HG03342 (cell line): ENCODE results near the gene GCGR.

Source experiments
- ATAC-seq: cut with Tn5 transposase; IDR thresholded peaks from one replicate; pipeline ENCODE4 v1.9.1; 2021; ENCODE audit warnings: mild to moderate bottlenecking, moderate library complexity; ENCODE audit not compliant: unreplicated experiment

The GCGR gene

DNA sequence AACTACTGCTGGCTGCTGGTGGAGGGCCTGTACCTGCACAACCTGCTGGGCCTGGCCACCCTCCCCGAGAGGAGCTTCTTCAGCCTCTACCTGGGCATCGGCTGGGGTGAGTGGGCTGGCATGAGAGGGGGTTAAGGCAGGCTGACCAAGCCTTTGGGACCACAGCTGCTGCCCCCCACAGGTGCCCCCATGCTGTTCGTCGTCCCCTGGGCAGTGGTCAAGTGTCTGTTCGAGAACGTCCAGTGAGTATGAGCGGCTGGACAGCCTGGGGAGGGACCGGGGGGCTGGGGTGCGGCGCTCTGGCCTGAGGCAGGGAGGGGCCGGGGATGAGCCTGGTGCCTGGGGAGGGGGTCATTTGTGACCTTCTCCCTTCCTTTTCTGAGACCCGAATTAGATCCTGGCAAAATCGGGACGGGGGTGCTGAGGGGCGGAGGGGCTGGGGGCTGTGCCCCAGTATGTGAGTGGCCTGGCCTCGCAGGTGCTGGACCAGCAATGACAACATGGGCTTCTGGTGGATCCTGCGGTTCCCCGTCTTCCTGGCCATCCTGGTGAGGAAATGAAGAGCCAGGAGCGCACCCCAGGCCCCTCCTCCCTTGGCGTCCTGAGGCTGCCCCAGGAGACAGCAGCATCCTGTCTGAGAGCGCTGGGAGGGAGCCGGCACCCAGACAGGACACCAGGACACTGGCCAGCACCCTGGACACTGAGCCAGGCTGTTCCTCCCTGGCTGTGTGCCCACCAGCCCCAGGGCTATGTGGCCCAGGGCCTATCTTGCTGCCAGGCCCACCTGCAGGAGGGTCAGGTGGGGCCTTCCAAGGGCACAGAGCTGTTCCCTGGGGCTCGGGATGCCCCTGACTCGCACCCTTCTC lies 8.0 kb downstream of the GCGR start:
- no peak for ATAC-seq

DNA sequence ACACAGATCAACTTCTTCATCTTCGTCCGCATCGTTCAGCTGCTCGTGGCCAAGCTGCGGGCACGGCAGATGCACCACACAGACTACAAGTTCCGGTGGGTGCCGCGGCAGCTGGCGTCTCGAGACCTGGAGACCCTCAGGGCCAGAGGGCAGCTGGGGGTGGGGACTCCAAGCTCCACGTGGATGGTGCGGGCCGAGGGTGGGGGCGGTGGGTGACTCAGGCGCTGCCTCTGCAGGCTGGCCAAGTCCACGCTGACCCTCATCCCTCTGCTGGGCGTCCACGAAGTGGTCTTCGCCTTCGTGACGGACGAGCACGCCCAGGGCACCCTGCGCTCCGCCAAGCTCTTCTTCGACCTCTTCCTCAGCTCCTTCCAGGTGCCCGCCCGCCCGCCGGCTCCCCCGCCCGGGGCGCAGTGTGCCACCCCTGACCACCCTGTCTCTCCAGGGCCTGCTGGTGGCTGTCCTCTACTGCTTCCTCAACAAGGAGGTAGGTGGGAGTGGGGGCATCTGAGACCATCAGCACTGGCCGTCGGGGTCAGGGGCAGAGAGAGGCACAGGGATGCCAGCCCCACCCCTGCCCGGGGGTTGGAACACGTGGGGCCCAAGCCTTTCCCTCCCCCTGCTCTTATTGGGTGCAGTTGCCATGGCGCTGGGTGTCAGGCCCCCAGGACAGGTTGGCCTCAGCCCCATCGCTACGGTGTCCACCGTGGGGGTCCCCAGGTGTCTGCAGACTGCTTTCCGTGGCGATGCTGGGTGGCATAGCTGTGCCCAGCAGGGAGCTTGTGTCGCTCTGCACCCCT lies 8.8 kb downstream of the GCGR start:
- ATAC-seq = no peak

DNA sequence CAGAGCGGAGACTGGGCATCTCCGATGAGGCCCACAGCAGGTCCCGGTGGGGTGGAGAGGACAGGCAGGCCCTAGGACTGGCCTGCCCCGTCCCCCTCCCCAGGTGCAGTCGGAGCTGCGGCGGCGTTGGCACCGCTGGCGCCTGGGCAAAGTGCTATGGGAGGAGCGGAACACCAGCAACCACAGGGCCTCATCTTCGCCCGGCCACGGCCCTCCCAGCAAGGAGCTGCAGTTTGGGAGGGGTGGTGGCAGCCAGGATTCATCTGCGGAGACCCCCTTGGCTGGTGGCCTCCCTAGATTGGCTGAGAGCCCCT lies 9.4 kb downstream of the GCGR start:
- ATAC-seq = no peak

DNA sequence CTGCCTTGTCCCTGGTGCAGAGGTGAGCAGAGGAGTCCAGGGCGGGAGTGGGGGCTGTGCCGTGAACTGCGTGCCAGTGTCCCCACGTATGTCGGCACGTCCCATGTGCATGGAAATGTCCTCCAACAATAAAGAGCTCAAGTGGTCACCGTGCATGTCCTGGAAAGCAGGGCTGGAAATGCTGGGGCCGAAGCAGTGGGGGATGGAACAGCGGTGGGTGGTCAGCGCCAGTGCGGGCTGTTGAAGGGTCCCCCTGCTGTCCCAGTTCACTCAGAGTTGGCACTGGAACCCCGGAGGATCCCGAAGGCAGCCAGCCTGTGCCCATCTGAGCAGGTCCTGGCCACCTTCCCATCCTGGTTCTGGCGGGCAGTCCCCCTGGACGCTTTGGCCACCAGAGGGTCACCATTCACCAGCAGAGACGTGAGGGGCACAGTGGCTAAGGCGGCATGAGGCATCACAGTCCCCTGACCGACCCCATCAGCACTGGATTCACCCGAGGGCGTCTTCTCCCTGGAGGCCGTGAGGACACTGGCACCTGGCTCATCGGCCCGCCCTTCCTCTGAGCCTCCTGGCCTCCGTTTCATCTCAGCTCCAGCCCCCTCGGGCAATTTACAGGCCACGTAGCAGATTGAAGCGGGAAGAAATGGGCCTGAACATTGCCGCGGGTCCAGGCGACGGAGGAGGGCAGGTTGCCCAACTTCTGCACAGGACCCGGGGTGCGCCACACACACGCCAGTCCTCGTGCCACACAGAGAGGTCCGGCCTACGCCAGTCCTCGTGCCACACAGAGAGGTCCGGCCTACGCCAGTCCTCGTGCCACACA lies 10.1 kb downstream of the GCGR start:
- ATAC-seq = no peak

DNA sequence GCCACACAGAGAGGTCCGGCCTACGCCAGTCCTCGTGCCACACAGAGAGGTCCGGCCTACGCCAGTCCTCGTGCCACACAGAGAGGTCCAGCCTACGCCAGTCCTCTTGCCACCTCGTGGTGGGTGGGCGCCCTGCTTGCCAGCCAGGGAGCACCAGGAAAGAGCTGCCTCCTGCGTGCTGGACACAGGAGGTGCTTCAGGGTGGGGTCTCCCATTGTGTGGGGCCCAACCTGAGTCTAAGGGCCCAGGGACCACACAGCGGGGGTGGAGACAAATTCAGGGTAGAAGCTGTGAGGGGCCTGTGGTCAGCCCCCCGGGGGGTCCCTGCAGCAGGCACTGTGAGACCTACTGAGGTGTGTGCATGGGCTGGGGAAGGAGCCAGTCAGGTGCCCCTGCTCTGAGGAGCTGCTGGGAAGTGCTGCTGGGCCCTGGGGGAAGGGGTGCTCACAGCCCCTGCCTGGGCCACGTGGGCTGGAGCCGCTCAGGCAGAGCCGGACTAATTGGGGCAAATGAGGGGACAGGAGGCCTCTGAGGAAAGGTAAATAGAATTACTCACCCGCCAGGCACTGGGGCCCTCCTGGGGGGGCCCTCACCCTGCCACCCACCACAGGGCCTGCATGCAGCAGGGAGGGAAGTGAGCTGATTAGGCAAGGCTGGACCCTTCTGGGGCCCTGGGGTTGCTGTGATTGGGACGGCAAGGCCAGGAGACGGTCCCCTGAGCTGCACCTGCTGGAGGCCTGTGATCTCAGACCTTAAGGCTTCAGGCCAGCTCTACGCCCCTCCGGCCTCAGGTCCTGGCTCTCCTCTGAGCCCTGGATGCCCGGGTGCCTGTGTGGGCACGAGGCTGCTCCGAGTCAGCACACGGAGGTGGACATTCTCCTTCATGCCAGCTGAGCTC lies 11.0 kb downstream of the GCGR start:
- ATAC-seq = no peak

DNA sequence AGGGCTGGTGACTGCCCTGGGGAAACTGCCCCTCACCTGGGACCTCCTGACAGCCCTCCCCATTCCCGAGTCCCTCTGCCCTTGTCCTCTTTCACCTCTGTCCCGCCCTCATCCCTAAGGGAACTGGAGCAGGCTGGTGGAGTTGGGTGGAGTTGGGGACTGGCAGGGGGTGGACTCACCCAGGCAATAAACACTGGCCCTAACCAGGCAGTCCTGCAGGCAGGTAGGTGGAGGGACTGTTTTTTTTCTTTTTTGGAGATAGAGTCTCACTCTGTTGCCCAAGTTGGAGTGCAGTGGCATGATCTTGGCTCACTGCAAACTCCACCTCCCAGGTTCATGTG lies 11.7 kb downstream of the GCGR start:
- no peak for ATAC-seq

DNA sequence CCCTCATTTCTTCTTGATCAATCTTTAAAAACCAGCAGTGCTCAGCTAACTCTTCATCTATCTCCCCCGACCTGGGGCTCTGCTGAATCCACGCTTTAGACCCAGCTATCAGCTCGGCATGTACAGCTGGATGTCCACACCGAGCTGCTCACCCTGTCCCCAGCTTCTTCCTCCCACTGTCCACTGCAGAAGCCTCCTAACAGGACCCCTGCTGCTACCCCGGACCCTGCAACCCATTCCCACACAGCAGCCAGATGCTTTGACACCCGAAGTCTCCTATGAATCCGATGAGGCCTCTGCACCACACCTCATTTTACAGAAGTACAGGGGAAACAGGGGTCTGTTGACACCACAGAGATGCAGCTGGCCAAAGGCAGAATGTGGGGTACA lies 13.8 kb downstream of the GCGR start:
- ATAC-seq = no peak

DNA sequence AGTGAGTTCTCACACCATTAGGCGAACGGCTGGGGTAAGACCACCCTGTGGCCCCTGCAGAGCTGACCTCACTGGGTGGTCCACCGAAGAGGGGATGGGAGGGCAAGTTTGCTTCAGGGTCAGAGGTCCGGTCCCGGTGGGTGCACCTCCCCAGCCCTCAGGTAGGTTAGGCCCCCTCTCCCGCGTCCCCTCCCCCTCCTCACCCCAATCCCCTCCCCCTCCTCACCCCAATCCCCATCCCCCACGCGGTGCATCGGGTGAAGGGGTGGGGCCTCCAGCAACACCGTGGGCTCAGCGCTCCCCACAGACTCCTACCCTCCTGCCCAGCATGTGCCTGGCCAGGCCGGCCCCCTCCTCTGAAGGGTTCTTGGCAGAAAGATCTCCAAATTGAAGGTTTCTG lies 15.8 kb downstream of the GCGR start:
- no peak for ATAC-seq

DNA sequence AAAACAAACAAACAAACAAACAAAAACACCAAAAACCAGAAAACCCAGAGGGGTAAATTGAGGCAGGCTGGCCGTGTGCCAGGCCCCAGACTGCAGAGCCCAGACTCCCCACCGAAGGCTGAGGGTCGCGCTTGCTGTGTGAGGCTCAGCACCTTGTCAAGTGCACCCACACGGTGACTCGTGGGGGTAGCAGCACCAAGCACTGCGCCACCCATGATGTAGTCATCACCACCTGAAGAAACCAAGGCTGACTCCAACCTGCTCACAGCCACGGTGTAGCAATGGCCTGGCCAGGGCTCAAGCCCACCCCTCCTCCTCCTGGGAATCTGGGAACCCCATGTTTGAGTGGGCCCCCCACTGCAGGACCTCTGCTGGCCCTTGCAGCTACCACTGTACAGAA lies 17.2 kb downstream of the GCGR start:
- no peak for ATAC-seq

DNA sequence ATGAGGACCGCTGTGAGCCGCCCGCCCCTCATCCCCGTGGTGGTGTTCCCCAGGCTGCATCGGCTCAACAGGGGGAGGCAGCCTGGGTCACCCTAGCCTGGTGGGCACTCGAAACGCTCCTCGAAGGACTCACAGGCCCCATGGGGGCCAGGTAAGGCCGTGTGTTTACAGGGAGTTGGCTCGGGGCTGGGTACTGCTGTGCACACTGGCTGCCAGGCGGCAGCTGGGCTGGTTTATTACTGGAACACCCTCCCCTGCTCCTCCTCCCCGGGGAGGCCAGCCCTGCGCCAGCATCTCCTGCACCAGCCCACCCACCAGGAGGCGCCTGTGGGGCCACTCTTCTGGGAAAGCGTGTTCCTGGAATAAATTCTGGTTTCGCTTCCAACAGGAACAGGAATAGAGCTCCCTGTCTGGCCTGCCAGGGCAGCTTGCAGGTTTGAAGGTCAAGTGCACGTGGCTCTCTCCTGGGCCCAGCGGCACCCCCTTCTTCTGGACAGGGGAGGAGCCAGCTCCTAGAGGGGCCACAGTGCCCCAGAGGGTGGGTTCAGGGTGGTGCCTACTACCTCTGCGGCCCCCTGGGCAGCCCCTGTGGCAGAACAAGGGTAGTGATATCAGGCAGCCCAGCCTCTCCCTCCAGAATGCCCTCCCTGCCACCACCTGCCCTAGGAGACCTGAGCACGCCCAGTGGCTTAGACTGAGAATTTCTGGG lies 17.8 kb downstream of the GCGR start:
- ATAC-seq = no peak

DNA sequence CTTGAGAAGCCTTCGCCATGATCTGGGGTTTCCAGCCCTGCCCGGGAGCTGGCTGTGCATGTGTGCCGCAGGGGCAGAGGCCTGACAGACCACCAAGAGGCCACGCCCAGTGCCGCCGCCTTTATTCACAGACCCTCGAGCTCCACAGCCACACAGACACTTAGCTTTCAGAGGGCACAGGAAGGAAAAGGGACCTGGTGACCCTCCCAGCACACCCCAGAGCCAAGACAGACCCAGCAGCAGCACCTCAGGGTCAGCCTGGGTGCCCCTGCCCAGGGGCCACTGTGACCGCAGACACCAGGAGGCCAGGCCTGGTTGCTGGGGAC lies 18.3 kb downstream of the GCGR start:
- ATAC-seq = no peak

DNA sequence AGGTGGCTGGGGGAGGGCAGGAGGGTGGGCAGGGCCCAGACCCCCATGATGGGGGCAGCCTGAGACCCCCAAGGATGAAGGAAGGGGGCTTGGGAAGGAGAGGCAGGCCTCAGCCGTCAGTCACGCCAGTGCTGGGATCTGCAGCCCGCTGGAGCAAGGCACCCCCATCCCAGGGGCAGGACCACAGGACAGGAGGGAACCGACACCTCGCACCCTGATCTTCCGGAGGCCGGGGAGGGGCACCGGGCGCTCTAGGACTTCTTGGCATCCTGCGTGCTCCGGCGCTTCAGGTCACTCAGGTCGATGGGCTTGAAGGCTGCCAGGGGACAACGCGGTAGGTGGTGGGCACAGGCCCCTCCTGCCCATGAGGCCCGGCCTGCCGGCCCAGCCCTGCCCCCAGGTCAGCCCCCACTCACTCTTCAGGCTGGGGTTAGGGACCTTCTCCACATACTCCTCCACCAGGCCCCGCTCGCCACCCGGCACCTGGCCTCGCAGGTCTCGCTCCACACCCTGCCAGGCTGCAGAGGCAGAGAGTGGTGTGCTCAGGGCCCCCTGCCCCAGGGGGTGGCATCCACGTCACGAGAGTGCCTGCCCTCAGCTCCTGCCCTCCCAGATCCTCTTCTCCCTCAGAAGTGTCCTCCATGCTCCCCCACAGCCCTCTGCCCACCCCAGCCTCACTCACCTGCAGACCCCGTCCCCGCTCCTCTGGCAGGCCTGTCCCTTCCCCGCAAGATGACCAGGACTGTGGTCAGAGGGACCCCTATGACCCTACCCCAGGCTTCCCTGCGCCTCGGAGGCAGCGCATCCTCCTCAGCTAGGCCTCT lies 19.3 kb downstream of the GCGR start:
- ATAC-seq = no peak

DNA sequence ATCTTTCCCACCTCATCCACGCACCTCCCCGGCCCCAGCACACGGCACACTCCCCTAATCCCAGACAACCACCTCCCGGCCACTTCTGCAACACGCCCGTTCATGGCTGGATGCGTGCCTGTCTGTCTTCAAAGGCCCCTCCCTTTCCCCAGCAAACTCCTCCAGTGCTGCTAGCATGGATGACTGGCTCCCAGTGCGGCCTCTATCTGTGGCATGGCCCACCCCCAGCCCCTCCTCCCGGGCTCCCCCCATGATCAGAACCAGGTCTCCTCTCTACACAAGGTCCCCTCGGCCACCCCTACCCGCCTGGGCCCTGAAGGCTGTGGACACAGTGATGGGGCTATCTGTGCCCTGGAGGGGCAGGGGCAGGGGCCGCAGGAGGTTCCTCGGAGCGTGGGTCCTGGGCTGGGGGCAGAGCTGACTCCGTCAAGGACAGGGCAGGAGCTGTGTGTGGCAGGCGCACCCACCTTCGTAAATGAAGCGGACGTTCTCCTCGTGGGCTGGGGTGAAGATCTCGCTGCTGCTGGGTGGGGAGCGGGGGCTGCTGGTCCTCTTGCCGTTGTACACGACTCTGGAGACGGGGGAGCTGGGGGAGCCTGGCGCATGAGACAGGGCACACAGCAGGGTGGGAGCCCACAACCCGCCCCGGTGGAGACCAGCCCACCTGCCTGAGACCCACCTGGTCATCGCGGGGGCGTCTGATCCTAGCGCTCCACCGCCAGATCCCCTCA lies 20.0 kb downstream of the GCGR start:
- no peak for ATAC-seq

DNA sequence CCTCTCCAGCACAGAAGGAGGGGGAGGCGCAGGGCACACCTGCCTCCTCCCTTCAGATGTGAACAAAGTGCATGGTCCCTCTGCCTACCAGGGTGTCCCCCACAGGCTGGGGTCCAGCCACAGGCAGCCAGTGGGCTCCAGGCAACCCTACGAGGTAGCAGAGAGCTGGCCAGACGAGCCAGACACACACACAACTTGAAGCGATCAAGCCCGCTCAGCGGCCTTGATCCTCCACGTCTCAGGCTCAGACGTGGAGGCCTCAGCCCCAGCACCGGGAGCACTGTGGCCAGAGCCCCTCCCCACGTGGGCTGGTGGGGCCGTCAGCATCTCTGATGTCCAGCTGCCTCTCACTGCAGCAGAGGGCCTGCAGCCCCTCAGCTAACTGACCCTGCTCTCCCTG lies 20.6 kb downstream of the GCGR start:
- ATAC-seq = no peak

DNA sequence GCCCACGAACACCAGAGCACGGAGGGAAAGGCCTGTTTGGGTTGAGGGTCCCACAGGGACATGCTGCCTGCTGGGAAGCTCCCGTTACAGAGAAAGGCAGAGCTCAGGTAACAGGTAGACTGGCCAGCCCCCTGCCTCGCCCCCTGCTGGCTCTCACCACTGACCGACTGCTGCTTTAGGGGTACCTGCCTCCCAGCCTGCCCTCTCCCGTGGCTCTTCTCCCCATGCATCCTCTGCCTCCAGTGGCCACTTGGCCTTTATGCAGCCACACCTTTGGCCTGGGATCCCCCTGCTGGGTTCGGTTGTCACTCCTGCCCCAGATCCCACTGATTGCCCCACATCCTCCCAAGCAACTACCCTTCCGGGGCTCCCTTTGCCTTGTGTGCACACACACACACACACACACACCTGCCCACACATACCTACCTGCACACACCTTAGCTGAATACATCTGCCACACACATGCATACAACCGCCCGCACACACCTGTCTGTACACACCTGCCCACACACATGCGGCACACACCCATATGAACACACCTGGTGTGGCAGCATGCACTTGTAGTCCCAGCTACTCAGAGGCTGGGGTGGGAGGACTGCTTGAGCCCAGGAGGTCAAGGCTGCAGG lies 22.0 kb downstream of the GCGR start:
- no peak for ATAC-seq

DNA sequence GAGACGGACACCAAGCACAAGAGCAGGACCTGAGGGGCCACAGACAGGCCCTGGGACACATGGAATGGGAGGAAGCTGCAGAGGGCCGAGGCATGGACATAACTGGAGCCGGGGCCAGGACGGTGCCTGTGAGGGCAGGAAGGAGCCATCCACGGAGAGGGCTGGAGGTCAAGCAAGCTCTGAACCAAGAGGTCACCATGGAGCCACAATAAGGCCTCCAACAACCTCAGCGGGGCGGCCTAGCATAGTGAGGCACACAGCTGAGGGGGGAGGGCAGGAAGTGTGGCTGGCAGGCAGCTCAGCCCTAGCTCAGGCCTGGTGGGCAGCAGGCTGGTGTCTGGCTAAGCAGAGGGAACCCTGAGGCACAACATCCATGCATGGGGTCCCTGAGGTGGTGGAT lies 24.7 kb downstream of the GCGR start:
- no peak for ATAC-seq

DNA sequence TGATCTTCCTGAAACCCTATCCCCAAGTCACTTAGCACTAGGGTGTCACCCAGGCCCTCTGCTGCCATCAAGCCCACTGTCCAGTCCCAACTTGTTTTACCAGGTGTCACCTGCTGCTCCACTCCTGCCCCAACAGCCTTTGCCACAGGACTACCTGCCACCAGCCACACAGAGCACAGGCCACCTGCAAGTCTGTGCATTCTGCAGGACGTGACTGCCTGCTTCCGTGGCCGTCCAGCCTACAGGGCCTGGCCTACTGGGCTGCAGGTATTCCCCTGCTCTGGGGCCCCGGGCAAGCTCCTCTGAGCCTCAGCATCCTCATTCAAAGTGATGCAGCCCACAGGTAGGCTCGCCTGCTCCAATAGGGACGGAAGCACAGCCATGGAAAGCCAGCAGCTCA lies 25.9 kb downstream of the GCGR start:
- no peak for ATAC-seq

DNA sequence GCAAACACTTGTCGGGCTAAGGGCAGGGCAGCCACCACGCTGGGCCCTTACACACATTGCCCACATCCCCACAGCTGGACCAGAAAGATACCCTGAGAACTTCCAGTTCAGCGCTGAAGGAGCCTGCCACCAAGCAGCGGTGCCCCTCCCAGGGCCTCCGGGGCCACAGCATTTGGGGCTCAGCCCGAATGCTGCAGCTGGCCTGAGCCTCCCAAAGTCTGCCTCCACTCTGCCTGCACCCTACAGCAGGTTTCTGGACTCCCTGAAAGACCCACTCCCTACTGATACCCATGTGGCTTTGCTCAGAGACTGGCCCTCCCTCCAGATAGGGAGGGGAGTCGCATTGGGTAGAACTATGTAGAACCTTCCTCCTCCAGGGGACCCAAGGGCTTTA lies 27.6 kb downstream of the GCGR start:
- no peak for ATAC-seq
